Ovary (tissue), 3 donors: ENCODE results near the gene KCTD16.

Experiments
- CTCF ChIP-seq, 3 donors: fragments of 450-650 bp in 2 of 3; fragments of 200-600 bp in 1 of 3; IDR thresholded peaks; one replicate each; pipeline versions ENCODE4 v1.5.1 to v1.8.0; 2016 to 2022; ENCODE audit warnings: antibody characterized with exemption in 3 of 3, mild to moderate bottlenecking in 1 of 3
- EP300 ChIP-seq: sonication (generic); formaldehyde crosslinking; IDR thresholded peaks from one replicate; pipeline ENCODE4 v1.6.1; 2017; ENCODE audit warnings: antibody characterized with exemption
- POLR2A ChIP-seq: fragments of 450-650 bp; IDR thresholded peaks from one replicate; pipeline ENCODE4 v1.6.1; 2017; ENCODE audit warnings: antibody characterized with exemption, mild to moderate bottlenecking, moderate library complexity
- donor health status: DM: no; HTN: no; CAD: no.

DNA sequence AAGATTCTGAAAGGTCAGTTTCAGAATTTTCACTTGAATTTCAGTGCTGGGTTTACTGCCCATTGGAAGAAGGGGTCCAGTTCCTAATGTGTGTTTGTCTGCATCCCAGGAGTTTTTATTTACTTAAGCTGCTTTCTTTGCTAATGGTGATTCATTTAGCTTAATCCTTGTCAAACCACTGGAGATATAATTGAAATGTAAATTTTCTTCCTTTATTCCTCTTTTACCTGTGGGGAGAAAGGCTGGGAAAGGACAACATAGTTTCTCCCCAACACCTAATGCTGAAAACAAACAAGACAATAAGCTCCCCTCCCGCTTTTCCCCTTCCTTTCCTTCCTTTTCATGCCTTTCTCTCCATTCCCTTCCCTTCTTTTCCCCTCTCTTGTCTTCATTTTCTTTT, 185.8 kb downstream of the KCTD16 start:
- TF ChIP-seq CTCF (IDR thresholded peaks at IDR 0.05) (no peak), POLR2A (no peak), EP300 (no peak)
